Nephron progenitor cell (in vitro differentiated cells): ENCODE results near the gene CBX2.

Source experiments
- DNase-seq: peaks from one replicate; pipeline ENCODE4 v3.0.0; 2021
- H3K27ac Mint-ChIP-seq: 2 replicates; pipeline ENCODE4 v1.8.0; 2021; ENCODE audit warnings: mild to moderate bottlenecking, moderate library complexity, mixed read lengths
- H3K27me3 Mint-ChIP-seq: 2 replicates; pipeline ENCODE4 v1.8.0; 2021; ENCODE audit warnings: mild to moderate bottlenecking, low read depth, mixed read lengths; ENCODE audit not compliant: poor library complexity
- H3K36me3 Mint-ChIP-seq: 2 replicates; pipeline ENCODE4 v1.8.0; 2021; ENCODE audit warnings: low read depth, mixed read lengths
- H3K4me1 Mint-ChIP-seq: 2 replicates; pipeline ENCODE4 v1.8.0; 2021; ENCODE audit warnings: mixed read lengths
- H3K4me3 Mint-ChIP-seq: 2 replicates; pipeline ENCODE4 v1.8.0; 2021; ENCODE audit warnings: mild to moderate bottlenecking, moderate library complexity, mixed read lengths
- H3K9me3 Mint-ChIP-seq: 2 replicates; pipeline ENCODE4 v1.8.0; 2021; ENCODE audit warnings: mild to moderate bottlenecking, moderate library complexity, mixed read lengths
- CTCF ChIP-seq: fragments of 200-600 bp; sonication (generic); IDR thresholded peaks from 2 replicates; pipeline ENCODE4 v1.5.0; 2021; ENCODE audit warnings: antibody characterized with exemption

Gene CBX2

GRCh38 chr17:79811868-79812352 is 34.0 kb downstream of the CBX2 start:
- no peaks in the 10 kb centered on the region for H3K36me3 Mint-ChIP-seq
- no peaks in the 10 kb centered on the region for H3K9me3 Mint-ChIP-seq
- H3K4me3 Mint-ChIP-seq: peak overlapping the region; percentile 77
- H3K4me1 Mint-ChIP-seq: peaks cover 37% of the 10 kb centered on the region
- DNase-seq: no peak
- H3K27me3 Mint-ChIP-seq: peaks cover 87% of the 10 kb centered on the region
- no peak overlapping the region for H3K27ac Mint-ChIP-seq
- TF ChIP-seq CTCF: no peak

DNA sequence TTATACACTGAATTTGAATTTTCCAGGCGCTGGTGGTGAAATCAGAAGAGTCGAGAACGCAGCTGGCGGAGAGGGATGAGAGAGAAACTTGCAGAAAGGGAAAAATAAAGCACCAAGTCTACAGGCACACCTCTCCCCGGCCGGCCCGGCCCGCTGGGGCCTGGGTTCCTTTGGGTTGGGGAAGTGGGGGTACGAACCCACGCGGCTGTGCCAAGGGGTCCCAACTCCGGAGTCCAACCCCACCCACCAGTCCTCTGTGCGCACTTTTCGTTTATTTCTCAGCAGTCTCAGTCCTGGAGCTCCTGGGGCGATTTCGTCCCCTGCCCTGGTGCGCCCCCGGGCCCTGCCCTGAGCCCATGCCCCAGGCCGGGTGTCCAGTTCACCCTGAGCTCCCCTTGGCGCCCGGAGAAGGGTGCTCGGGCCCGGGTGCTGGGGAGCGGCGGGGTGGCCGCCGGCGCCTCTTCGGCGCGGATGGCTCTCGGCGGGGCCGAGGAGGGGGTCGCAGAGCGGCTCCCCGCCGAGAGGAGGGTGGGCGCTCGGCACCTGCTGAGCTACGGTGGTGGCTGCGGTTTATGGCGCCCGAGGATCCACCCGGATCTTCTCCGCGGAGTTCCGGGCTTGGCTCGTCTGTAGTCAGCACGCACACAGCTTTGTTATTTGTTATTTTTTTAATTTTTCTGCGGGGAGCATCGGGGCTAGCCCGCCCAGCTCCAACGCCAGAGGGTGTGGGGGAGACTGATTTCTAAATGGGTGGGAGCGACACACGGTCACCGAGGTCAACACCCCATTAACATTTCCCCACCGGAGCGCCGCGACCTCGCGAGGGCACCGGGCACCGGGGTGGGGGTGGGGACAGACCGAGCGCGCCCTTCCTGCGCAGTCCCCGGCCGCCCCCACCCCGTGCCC is 34.7 kb downstream of the CBX2 start:
- H3K9me3 Mint-ChIP-seq: no peaks in the 10 kb centered on the region
- no peak overlapping the region for H3K27ac Mint-ChIP-seq
- H3K4me3 Mint-ChIP-seq: peak overlapping the region; percentile 80
- peaks cover 87% of the 10 kb centered on the region for H3K27me3 Mint-ChIP-seq
- peak; percentile 32 for DNase-seq
- no peak for TF ChIP-seq CTCF
- H3K36me3 Mint-ChIP-seq: no peaks in the 10 kb centered on the region
- peaks cover 32% of the 10 kb centered on the region for H3K4me1 Mint-ChIP-seq

DNA sequence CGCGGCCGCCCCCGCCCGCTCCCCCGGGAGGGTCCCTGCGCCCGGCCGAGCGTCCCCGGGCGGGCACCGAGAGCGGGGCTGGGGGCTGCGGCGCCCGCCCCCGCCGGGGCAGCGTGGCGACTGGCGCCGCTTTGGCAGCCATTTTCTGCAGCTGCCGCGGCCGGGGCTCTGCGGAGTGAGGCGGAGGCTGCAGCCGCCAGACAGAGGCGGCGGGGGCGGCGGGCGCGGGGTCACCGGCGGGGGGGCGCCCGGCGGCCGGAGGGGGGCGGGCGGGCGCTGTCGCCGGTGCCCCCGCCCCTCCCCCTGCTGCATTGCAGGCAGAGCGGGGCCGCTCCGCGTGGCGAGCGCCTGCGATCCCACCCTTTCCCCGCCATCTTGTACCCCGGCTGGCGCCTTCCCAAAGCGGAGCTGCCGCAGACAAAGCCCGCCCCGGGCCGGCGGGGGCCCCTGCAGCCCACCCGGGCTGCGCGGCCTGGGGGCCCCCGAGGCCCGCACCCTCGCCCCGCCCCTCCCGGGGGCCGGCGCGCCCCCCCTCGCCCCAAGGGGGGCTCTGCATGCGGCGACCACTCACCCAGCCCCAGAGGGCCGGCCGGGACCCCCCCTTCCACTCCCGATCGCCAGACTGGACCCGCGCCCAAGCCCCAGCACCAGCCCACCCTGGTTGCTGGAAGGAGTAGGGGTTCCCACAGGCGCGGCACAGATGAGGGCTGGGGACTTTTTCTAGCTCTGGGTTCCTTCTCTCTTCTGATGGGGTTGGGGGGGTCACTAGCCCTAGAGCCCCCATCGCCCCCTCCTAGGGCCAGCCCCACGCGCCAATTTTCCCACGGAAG is 35.6 kb downstream of the CBX2 start:
- Mint-ChIP-seq H3K9me3 (no peaks in the 10 kb centered on the region), H3K4me3 (no peak overlapping the region), H3K27ac (no peak overlapping the region), H3K4me1 (peaks cover 32% of the 10 kb centered on the region), H3K27me3 (peaks cover 87% of the 10 kb centered on the region), H3K36me3 (no peaks in the 10 kb centered on the region)
- TF ChIP-seq CTCF: no peak
- peak; percentile 61 for DNase-seq

DNA sequence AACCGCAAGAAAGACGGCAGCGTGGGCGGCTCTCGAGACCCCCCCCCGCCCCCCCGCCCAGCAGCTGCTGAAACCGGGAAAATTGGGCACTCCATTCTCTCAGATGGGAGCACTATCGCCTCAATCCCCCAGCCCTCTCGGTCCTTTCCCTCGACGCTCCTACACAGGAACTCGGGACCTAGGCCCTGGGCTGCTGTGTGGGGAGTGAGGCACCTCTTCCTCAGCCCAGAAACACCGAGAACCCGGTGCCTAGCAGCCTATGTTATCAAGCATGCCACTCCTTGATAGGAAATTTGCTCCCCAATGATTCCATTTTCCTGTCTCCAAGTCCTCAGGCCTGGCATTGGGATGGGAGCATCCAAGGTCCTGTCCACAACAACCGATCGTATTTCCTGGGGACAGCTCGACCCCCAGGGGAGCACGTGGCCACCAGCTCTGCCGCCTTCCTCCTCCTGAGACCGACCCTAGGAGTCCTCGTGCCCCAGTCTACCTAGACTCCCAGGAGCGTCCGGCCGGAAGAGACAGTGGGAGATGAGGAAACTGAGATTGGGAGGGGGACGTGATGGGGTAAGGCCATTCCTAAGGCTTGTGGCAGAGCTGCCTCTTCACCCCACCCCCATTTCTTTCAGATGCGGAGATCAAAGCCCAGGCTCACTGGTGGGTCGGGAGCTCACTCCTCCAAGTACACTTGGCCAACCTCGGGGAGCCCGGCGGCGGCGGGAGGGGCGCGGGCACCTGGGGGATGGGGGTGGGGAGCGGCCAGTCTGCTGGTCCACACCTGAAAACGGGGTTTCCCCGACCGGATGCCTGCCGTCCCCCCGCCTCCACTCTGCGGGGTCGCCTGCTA is 36.4 kb downstream of the CBX2 start:
- H3K27ac Mint-ChIP-seq: no peak overlapping the region
- DNase-seq: no peak
- TF ChIP-seq CTCF: no peak
- H3K4me3 Mint-ChIP-seq: peak overlapping the region; percentile 55
- no peaks in the 10 kb centered on the region for H3K36me3 Mint-ChIP-seq
- peaks cover 24% of the 10 kb centered on the region for H3K4me1 Mint-ChIP-seq
- no peaks in the 10 kb centered on the region for H3K9me3 Mint-ChIP-seq
- H3K27me3 Mint-ChIP-seq: peaks cover 87% of the 10 kb centered on the region

- H3K9me3 Mint-ChIP-seq: no peaks in the 10 kb centered on the region
- H3K36me3 Mint-ChIP-seq: no peaks in the 10 kb centered on the region
- peak; percentile 58 for DNase-seq
- peaks cover 87% of the 10 kb centered on the region for H3K27me3 Mint-ChIP-seq
- no peak for TF ChIP-seq CTCF
- H3K4me1 Mint-ChIP-seq: peaks cover 19% of the 10 kb centered on the region
- H3K27ac Mint-ChIP-seq: no peak overlapping the region
- H3K4me3 Mint-ChIP-seq: no peak overlapping the region
Measured at GRCh38 chr17:79814974-79815835, 37.3 kb downstream of the CBX2 start.
